ENCODE data around the gene EHD1. TPM values are rescaled to one million over a fixed set of nuclear protein-coding genes. Genes with fewer than 3 reads are reported as not detected.

Gene EHD1
- total RNA-seq, 2 experiments from 2014 or later, result 101 to 153 TPM

GRCh38 chr11:64810271-64810890 lies 68.0 kb downstream of the EHD1 start, which contains the start of gene MEN1:
Gene MEN1 (minus strand): TSS chr11:64810551. CDS start chr11:64810109, 442 bp downstream.
- Histone ChIP-seq H4K20me1 (ENCODE audit: insufficient read depth, low read length) (no peaks in the 10 kb centered on the region), H3K27ac (ENCODE audit: low read depth, low read length, poor library complexity, severe bottlenecking) (peak within 1 kb of the TSS; percentile 55), H3K9me3 (ENCODE audit: low read length) (no peaks in the 10 kb centered on the region), H2AFZ (ENCODE audit: low read length) (peak within 1 kb of the TSS; percentile 61; the same call in 1 of the 2 replicates), H3K4me3 (ENCODE audit: low read depth, low read length, poor library complexity, severe bottlenecking) (peak within 1 kb of the TSS; percentile 96), H3K9me2 (ENCODE audit: insufficient read depth, low read length) (no peaks in the 10 kb centered on the region), H3K36me3 (ENCODE audit: insufficient read depth, low read length) (peaks cover 30% of the 10 kb centered on the region; the same call in 1 of the 2 replicates), H3K4me1 (ENCODE audit: insufficient read depth, low read length, poor library complexity, severe bottlenecking) (peaks cover 40% of the 10 kb centered on the region), H3K79me2 (ENCODE audit: insufficient read depth, low read depth, low read length) (peaks cover 16% of the 10 kb centered on the region), H3K4me2 (ENCODE audit: low read length) (peak within 1 kb of the TSS; percentile 97)
- intact Hi-C loops (cut with micrococcal nuclease; ENCODE audit: unreplicated experiment), result no loop called here
- POLR2A ChIA-PET, result interaction anchor here (0.6 to 2.4 kb wide), 4 partner anchors 10 to 522 kb away, joined by 3 to 14 read pairs (median 4); no protein-coding TSS in a partner anchor
- CTCF ChIA-PET (ENCODE audit: unreplicated experiment), result interaction anchor here (0.6 kb wide), 1 partner anchor 204 kb away, joined by 3 read pairs; the partner anchor contains the start of gene ARL2
- no peak for TF ChIP-seq EZH2phosphoT487 (IDR thresholded peaks at IDR 0.05; ENCODE audit: borderline replicate concordance, low read depth, low read length)
- no peak for TF ChIP-seq CTCF (conservative IDR thresholded peaks at IDR 0.05; ENCODE audit: low read length)
- no TSS peak for BruUV-seq (replicated peaks)
- DNase-seq (ENCODE audit: low spot score), result peak; percentile 95

GRCh38 chr11:64809781-64810241 lies 68.6 kb downstream of the EHD1 start:
- TSS peak; percentile 75 for BruUV-seq (replicated peaks)
- H3K27ac ChIP-seq (ENCODE audit: low read depth, low read length, poor library complexity, severe bottlenecking), result peak overlapping the region; percentile 55
- intact Hi-C loops (cut with micrococcal nuclease; ENCODE audit: unreplicated experiment), result no loop called here

More at GRCh38 chr11:64809781-64810241, 68.6 kb downstream of the EHD1 start:
- Histone ChIP-seq H3K79me2 (ENCODE audit: insufficient read depth, low read depth, low read length) (peaks cover 16% of the 10 kb centered on the region), H3K4me1 (ENCODE audit: insufficient read depth, low read length, poor library complexity, severe bottlenecking) (peaks cover 34% of the 10 kb centered on the region), H3K9me2 (ENCODE audit: insufficient read depth, low read length) (no peaks in the 10 kb centered on the region), H3K4me3 (ENCODE audit: low read depth, low read length, poor library complexity, severe bottlenecking) (peak overlapping the region; percentile 96), H3K4me2 (ENCODE audit: low read length) (peak overlapping the region; percentile 97), H4K20me1 (ENCODE audit: insufficient read depth, low read length) (no peaks in the 10 kb centered on the region), H3K36me3 (ENCODE audit: insufficient read depth, low read length) (peaks cover 35% of the 10 kb centered on the region; the same call in 1 of the 2 replicates), H2AFZ (ENCODE audit: low read length) (peak overlapping the region; percentile 61; the same call in 1 of the 2 replicates), H3K9me3 (ENCODE audit: low read length) (no peaks in the 10 kb centered on the region)
- TF ChIP-seq CTCF (conservative IDR thresholded peaks at IDR 0.05; ENCODE audit: low read length) (no peak), EZH2phosphoT487 (IDR thresholded peaks at IDR 0.05; ENCODE audit: borderline replicate concordance, low read depth, low read length) (no peak)
- DNase-seq (ENCODE audit: low spot score), result peak; percentile 34
- CTCF ChIA-PET (ENCODE audit: unreplicated experiment), result interaction anchor here (0.6 to 0.7 kb wide), 2 partner anchors 34 to 204 kb away, joined by 3 to 5 read pairs; partner anchors contain the start of gene ARL2
- POLR2A ChIA-PET, result interaction anchor here (0.7 to 2.4 kb wide), 3 partner anchors 9 to 1648 kb away, joined by 3 to 14 read pairs (median 4); no protein-coding TSS in a partner anchor

Measured in OCI-LY7 (cell line).